Measurements from ENCODE around the gene FLT3.

- TF ChIP-seq CTCF (IDR thresholded peaks at IDR 0.05), result no peak
- no peak for TF ChIP-seq POLR2A (IDR thresholded peaks at IDR 0.05)
- no peak for TF ChIP-seq POLR2AphosphoS5 (IDR thresholded peaks at IDR 0.05; ENCODE audit: insufficient read depth in 1 of 2, low read depth in 1 of 2)
Measured at GRCh38 chr13:27955014-27955591, 145.3 kb downstream of the FLT3 start.
